IMR-90 (cell line): Measurements from ENCODE around the gene THY1.

Source experiments
- BHLHE40 ChIP-seq: fragments of 150-350 bp; IDR thresholded peaks from 2 replicates; pipeline ENCODE4 v1.6.1; 2016; ENCODE audit warnings: mild to moderate bottlenecking, low read depth, low read length
- CEBPB ChIP-seq: IDR thresholded peaks from 2 replicates; pipeline ENCODE4 v1.6.1; 2012; ENCODE audit warnings: low read depth, low read length, improper control_type of control experiment
- CHD1 ChIP-seq: IDR thresholded peaks from 2 replicates; pipeline ENCODE4 v1.6.1; 2012; ENCODE audit warnings: low read depth, low read length, improper control_type of control experiment
- CTCF ChIP-seq: conservative IDR thresholded peaks from 2 replicates; pipeline ENCODE4 v1.5.1; 2012; ENCODE audit warnings: mild to moderate bottlenecking, low read depth, low read length, improper control_type of control experiment
- MXI1 ChIP-seq: IDR thresholded peaks from 2 replicates; pipeline ENCODE4 v1.6.1; 2012; ENCODE audit warnings: low read depth, mild to moderate bottlenecking, low read length, moderate library complexity, borderline replicate concordance
- NFE2L2 ChIP-seq: fragments of 150-350 bp; IDR thresholded peaks from 2 replicates; pipeline ENCODE4 v1.6.1; 2016; ENCODE audit warnings: low read depth, mild to moderate bottlenecking, low read length
- POLR2A ChIP-seq: IDR thresholded peaks from 2 replicates; pipeline ENCODE4 v1.6.1; 2012; ENCODE audit warnings: mild to moderate bottlenecking, low read depth, low read length
- RAD21 ChIP-seq: IDR thresholded peaks from 2 replicates; pipeline ENCODE4 v1.6.1; 2012; ENCODE audit warnings: low read length, improper control_type of control experiment
- RFX5 ChIP-seq: IDR thresholded peaks from 2 replicates; pipeline ENCODE4 v1.8.0; 2012; ENCODE audit warnings: low read depth, mild to moderate bottlenecking, low read length, moderate library complexity
- SMC3 ChIP-seq: fragments of 150-350 bp; IDR thresholded peaks from 2 replicates; pipeline ENCODE4 v1.6.1; 2016; ENCODE audit warnings: low read depth, mild to moderate bottlenecking, antibody characterized with exemption, low read length, moderate library complexity
- USF2 ChIP-seq: fragments of 150-350 bp; IDR thresholded peaks from 2 replicates; pipeline ENCODE4 v1.6.1; 2017; ENCODE audit warnings: mild to moderate bottlenecking, antibody characterized with exemption, low read length, low read depth

GRCh38 chr11:119377112-119377901 is 45.7 kb downstream of the THY1 start:
- TF ChIP-seq MXI1 (no peak), POLR2A (no peak), CTCF (no peak), USF2 (no peak), CEBPB (no peak), NFE2L2 (no peak), RFX5 (no peak), SMC3 (no peak), CHD1 (no peak), RAD21 (no peak), BHLHE40 (no peak)
